SW480 (cell line): ENCODE measurements around the gene C5orf63.
"Not testable (repeated sequence)": the region's sequence is repeated elsewhere in the genome, so short reads cannot be mapped to it uniquely, and the experiment has no call there.

Source experiments
- DNase-seq: peaks from one replicate; pipeline ENCODE4 v3.0.0-alpha.2; 2016; ENCODE audit warnings: low spot score

Gene C5orf63

GRCh38 chr5:127006744-127007143, 66.6 kb downstream of the C5orf63 start:
- no peak for DNase-seq

- not testable (repeated sequence) for DNase-seq
Measured at GRCh38 chr5:127005282-127005681, 68.0 kb downstream of the C5orf63 start.

GRCh38 chr5:127004721-127005120, 68.6 kb downstream of the C5orf63 start:
- DNase-seq: no peak

GRCh38 chr5:127003798-127004495, 69.4 kb downstream of the C5orf63 start:
- peak; percentile 25 for DNase-seq

- DNase-seq: no peak
Measured at GRCh38 chr5:127002390-127002789, 70.9 kb downstream of the C5orf63 start.

GRCh38 chr5:127001621-127002296, 71.5 kb downstream of the C5orf63 start:
- no peak for DNase-seq
